HFF-Myc (cell line): ENCODE measurements around the gene RIPPLY1.

Source experiments
- DNase-seq: peaks from one replicate; pipeline ENCODE4 v3.0.0-alpha.2; 2011; ENCODE audit warnings: low read depth; ENCODE audit errors: extremely low read depth
- H3K4me3 ChIP-seq: replicated peaks from 2 replicates; pipeline ENCODE4 v1.5.1; 2011; ENCODE audit warnings: low read depth, mild to moderate bottlenecking, control low read depth, low read length
- CTCF ChIP-seq: IDR thresholded peaks from 2 replicates; pipeline ENCODE4 v1.5.1; 2012; ENCODE audit warnings: mild to moderate bottlenecking, low read depth, low read length, control low read depth; ENCODE audit errors: missing control alignments

The RIPPLY1 gene

GRCh38 chrX:106863697-106864096 is 39.4 kb downstream of the RIPPLY1 start:
- DNase-seq, result no peak
- no peak overlapping the region for H3K4me3 ChIP-seq
- TF ChIP-seq CTCF, result no peak

GRCh38 chrX:106862972-106863688 is 40.0 kb downstream of the RIPPLY1 start:
- H3K4me3 ChIP-seq, result no peak overlapping the region
- peak; percentile 58 for TF ChIP-seq CTCF
- no peak for DNase-seq
